ENCODE results near the gene BCL2L11.

DNA sequence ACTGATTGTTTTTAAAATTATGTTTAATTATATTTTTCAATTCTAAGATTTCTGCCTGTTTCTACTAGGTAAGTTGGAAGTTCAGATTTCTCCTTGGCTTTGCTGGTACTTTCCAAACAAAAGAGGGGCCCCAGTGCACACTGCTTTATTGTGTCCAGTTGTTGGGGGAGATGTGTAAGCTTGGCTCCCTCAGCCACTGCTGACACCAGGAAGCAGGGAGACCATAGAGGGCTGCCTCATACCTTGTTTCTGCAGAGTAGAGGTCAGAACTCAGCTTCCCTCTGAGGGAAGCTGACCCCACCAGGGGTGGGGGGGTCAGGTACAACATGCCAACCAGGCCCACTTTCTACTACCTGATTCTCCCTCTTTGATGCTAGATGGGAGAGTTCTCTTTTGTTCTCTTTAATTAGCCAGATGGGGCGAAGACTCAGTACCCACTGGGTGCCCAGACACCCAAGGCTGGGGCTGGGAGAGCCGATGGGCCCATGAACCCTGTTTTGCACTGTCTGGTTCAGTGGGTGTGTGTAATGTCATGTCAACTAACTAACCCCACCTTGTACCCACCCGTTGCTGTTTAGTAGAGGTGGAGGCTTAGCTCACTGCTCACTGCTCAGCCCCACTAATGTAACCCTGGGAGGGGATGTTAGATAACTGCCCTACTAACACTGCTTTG lies 14.7 kb downstream of the BCL2L11 start:
- TF ChIP-seq, protein P1, sequence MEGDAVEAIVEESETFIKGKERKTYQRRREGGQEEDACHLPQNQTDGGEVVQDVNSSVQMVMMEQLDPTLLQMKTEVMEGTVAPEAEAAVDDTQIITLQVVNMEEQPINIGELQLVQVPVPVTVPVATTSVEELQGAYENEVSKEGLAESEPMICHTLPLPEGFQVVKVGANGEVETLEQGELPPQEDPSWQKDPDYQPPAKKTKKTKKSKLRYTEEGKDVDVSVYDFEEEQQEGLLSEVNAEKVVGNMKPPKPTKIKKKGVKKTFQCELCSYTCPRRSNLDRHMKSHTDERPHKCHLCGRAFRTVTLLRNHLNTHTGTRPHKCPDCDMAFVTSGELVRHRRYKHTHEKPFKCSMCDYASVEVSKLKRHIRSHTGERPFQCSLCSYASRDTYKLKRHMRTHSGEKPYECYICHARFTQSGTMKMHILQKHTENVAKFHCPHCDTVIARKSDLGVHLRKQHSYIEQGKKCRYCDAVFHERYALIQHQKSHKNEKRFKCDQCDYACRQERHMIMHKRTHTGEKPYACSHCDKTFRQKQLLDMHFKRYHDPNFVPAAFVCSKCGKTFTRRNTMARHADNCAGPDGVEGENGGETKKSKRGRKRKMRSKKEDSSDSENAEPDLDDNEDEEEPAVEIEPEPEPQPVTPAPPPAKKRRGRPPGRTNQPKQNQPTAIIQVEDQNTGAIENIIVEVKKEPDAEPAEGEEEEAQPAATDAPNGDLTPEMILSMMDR (IDR thresholded peaks at IDR 0.05) = no peak
- TF ChIP-seq POLR2A (IDR thresholded peaks at IDR 0.05) (no peak), POLR2AphosphoS5 (IDR thresholded peaks at IDR 0.05; ENCODE audit: insufficient read depth in 1 of 2, low read depth in 1 of 2) (no peak)

Data from vagina (tissue), 2 donors.